ENCODE data around the gene ATXN2L. TPM values are rescaled to one million over a fixed set of nuclear protein-coding genes. Genes with fewer than 3 reads are reported as not detected.

ATXN2L gene
- total and polyA plus RNA-seq, 10 of the 15 experiments (the other 5 are each of a cell fraction or from before 2014, with no cell fraction given): 3.5 to 210 (median 61.1) TPM

DNA sequence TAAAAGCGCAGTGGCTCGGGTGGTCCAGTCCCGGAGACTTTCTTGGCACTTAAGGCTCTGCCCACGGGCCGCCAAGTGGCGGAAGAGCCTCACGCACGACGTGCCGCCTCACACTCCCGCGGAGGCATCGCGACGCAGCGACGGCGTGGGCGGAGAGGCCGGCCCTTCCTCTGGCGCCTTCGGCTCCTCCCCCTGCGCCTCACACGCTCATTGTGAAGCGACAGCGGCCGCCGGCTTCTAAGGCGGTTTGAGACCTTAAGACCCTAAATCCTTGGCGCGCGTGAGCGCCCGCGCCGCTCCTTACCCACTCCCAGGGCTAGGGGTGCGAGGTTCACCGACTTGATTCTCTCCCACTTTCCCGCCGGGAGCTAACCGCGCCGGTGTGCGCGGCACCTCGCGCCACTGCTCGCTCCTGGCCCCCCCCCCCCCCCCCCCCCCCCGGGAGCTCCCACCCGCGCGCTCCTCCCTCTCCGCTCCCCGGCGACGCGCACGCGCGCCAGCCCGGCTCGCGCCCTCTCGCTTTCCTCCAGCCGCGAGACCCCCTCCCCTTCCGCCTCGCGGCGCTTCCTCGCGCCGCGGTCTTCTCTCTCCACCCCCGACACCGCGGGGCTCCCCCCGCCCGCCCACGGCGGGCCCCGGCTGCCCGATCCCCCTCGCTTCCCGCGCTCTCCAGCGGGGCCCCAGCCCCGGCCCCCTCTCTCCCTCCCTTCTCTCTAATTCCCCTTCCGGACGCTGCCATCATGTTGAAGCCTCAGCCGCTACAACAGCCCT, at the start of gene ATXN2L (continued):
- TF ChIP-seq, protein P1, sequence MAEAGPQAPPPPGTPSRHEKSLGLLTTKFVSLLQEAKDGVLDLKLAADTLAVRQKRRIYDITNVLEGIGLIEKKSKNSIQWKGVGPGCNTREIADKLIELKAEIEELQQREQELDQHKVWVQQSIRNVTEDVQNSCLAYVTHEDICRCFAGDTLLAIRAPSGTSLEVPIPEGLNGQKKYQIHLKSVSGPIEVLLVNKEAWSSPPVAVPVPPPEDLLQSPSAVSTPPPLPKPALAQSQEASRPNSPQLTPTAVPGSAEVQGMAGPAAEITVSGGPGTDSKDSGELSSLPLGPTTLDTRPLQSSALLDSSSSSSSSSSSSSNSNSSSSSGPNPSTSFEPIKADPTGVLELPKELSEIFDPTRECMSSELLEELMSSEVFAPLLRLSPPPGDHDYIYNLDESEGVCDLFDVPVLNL (IDR thresholded peaks at IDR 0.05; ENCODE audit: low read depth, low read length): no peak
- TF ChIP-seq SMARCA5 (IDR thresholded peaks at IDR 0.05) (peak; percentile 98), IRF4 (IDR thresholded peaks at IDR 0.05; ENCODE audit: low read depth, low read length) (peak; percentile 86), MYC (IDR thresholded peaks at IDR 0.05; ENCODE audit: insufficient read depth, insufficient read length, insufficient replicate concordance, low read length, severe bottlenecking) (peak; percentile 51), TCF12 (IDR thresholded peaks at IDR 0.05; ENCODE audit: low read depth, low read length) (peak; percentile 72; the same call in 1 of the 2 replicates), CHD1 (IDR thresholded peaks at IDR 0.05; ENCODE audit: low read depth, low read length) (no peak), KAT2A (conservative IDR thresholded peaks at IDR 0.05; ENCODE audit: control insufficient read depth, low read depth, low read length) (no peak), NFIC (IDR thresholded peaks at IDR 0.05; ENCODE audit: low read depth, low read length) (0 out of 2 replicates have a peak, but pooled peaks have one; percentile 13), KLF5 (IDR thresholded peaks at IDR 0.05; ENCODE audit: partially characterized antibody) (peak; percentile 85), STAT1 (conservative IDR thresholded peaks at IDR 0.05) (no peak; the same call in 1 of the 2 replicates), HDGF (IDR thresholded peaks at IDR 0.05) (peak; percentile 65; the same call in 1 of the 2 replicates), ZNF622 (IDR thresholded peaks at IDR 0.05) (no peak), NFYA (IDR thresholded peaks at IDR 0.05; ENCODE audit: borderline replicate concordance, low read depth, low read length) (no peak), ATF7 (IDR thresholded peaks at IDR 0.05; ENCODE audit: low read depth) (no peak), IKZF1 (conservative IDR thresholded peaks at IDR 0.05) (peak; percentile 87), CHD4 (IDR thresholded peaks at IDR 0.05) (no peak), CREB1 (IDR thresholded peaks at IDR 0.05; ENCODE audit: low read depth) (peak; percentile 95), TCF3 (IDR thresholded peaks at IDR 0.05; ENCODE audit: borderline replicate concordance, insufficient read depth, low read depth, low read length) (peak; percentile 50; the same call in 1 of the 2 replicates)
- TF ChIP-seq, protein P2, sequence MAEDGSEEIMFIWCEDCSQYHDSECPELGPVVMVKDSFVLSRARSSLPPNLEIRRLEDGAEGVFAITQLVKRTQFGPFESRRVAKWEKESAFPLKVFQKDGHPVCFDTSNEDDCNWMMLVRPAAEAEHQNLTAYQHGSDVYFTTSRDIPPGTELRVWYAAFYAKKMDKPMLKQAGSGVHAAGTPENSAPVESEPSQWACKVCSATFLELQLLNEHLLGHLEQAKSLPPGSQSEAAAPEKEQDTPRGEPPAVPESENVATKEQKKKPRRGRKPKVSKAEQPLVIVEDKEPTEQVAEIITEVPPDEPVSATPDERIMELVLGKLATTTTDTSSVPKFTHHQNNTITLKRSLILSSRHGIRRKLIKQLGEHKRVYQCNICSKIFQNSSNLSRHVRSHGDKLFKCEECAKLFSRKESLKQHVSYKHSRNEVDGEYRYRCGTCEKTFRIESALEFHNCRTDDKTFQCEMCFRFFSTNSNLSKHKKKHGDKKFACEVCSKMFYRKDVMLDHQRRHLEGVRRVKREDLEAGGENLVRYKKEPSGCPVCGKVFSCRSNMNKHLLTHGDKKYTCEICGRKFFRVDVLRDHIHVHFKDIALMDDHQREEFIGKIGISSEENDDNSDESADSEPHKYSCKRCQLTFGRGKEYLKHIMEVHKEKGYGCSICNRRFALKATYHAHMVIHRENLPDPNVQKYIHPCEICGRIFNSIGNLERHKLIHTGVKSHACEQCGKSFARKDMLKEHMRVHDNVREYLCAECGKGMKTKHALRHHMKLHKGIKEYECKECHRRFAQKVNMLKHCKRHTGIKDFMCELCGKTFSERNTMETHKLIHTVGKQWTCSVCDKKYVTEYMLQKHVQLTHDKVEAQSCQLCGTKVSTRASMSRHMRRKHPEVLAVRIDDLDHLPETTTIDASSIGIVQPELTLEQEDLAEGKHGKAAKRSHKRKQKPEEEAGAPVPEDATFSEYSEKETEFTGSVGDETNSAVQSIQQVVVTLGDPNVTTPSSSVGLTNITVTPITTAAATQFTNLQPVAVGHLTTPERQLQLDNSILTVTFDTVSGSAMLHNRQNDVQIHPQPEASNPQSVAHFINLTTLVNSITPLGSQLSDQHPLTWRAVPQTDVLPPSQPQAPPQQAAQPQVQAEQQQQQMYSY (CRISPR knock-in tag; IDR thresholded peaks at IDR 0.05): no peak
- TF ChIP-seq, protein P3, sequence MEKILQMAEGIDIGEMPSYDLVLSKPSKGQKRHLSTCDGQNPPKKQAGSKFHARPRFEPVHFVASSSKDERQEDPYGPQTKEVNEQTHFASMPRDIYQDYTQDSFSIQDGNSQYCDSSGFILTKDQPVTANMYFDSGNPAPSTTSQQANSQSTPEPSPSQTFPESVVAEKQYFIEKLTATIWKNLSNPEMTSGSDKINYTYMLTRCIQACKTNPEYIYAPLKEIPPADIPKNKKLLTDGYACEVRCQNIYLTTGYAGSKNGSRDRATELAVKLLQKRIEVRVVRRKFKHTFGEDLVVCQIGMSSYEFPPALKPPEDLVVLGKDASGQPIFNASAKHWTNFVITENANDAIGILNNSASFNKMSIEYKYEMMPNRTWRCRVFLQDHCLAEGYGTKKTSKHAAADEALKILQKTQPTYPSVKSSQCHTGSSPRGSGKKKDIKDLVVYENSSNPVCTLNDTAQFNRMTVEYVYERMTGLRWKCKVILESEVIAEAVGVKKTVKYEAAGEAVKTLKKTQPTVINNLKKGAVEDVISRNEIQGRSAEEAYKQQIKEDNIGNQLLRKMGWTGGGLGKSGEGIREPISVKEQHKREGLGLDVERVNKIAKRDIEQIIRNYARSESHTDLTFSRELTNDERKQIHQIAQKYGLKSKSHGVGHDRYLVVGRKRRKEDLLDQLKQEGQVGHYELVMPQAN (conservative IDR thresholded peaks at IDR 0.05): peak; percentile 72
- TF ChIP-seq, protein P4, sequence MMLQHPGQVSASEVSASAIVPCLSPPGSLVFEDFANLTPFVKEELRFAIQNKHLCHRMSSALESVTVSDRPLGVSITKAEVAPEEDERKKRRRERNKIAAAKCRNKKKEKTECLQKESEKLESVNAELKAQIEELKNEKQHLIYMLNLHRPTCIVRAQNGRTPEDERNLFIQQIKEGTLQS (IDR thresholded peaks at IDR 0.05; ENCODE audit: borderline replicate concordance, extremely low read depth, low read depth, low read length): no peak
- TF ChIP-seq, protein P5, sequence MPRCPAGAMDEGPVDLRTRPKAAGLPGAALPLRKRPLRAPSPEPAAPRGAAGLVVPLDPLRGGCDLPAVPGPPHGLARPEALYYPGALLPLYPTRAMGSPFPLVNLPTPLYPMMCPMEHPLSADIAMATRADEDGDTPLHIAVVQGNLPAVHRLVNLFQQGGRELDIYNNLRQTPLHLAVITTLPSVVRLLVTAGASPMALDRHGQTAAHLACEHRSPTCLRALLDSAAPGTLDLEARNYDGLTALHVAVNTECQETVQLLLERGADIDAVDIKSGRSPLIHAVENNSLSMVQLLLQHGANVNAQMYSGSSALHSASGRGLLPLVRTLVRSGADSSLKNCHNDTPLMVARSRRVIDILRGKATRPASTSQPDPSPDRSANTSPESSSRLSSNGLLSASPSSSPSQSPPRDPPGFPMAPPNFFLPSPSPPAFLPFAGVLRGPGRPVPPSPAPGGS (IDR thresholded peaks at IDR 0.05; ENCODE audit: borderline replicate concordance, insufficient read depth, low read depth, low read length, poor library complexity, severe bottlenecking): peak; percentile 80

Data from GM12878 (cell line).